Adrenal gland (tissue), 12 donors: ENCODE measurements around the gene LCN10. TPM values are rescaled to one million over a fixed set of nuclear protein-coding genes. Genes with fewer than 3 reads are reported as not detected.

ENCODE experiments used
- DNase-seq, 7 donors: peaks; one replicate each; pipeline ENCODE4 v3.0.0-alpha.2; 2019 to 2020
- H3K27ac ChIP-seq, 5 donors: fragments of 200-600 bp; sonication (generic) in 4 of 5; 1 replicate in 3 of 5; 2 replicates in 2 of 5; pipeline versions ENCODE4 v1.5.1 to v1.8.0; 2016 to 2020; ENCODE audit warnings: mild to moderate bottlenecking in 1 of 5
- H3K27me3 ChIP-seq: fragments of 200-600 bp; 2 replicates; pipeline ENCODE4 v1.8.0; 2021
- H3K36me3 ChIP-seq, 2 donors: fragments of 200-600 bp; replicated peaks in 1 of 2; 1 replicate in 1 of 2; 2 replicates in 1 of 2; pipeline versions ENCODE4 v1.5.1 to v1.8.0; 2018 to 2022
- H3K4me1 ChIP-seq, 2 donors: fragments of 200-600 bp; replicated peaks in 1 of 2; 1 replicate in 1 of 2; 2 replicates in 1 of 2; pipeline versions ENCODE4 v1.5.1 to v1.8.0; 2018 to 2021
- H3K4me3 ChIP-seq, 4 donors: fragments of 200-600 bp; sonication (generic) in 3 of 4; one replicate each; pipeline ENCODE4 v1.5.1; 2016 to 2018
- H3K9me3 ChIP-seq, 3 donors: fragments of 200-600 bp; sonication (generic) in 1 of 3; replicated peaks in 1 of 3; 1 replicate in 2 of 3; 2 replicates in 1 of 3; pipeline versions ENCODE4 v1.5.1 to v1.8.0; 2016 to 2021
- POLR2A ChIP-seq, 2 donors: fragments of 450-650 bp; IDR thresholded peaks; one replicate each; pipeline ENCODE4 v1.6.1; 2017; ENCODE audit warnings: antibody characterized with exemption in 2 of 2, mild to moderate bottlenecking in 2 of 2, moderate library complexity in 1 of 2
- WGBS, 4 donors: extraction: QIAGEN DNeasy Blood & Tissue Kit in 2 of 4; methylation state at CpG; one replicate each; pipeline versions ENCODE4 v1.1.5 to v1.1.7; 2013 to 2017; 5-methylcytosine and 5-hydroxymethylcytosine counted together
- intact Hi-C, 2 donors: fragments of 100-400 bp; cut with DNase I; formaldehyde crosslinking; loops; one replicate each; pipeline versions ENCODE4 v1.14.1 to v1.15.0; 2022 to 2023
- polyA plus RNA-seq, 3 donors: library from polyadenylated mRNA; stranded (reverse); fragments of 200-250 nt in 2 of 3; fragments of 350-450 nt in 1 of 3; fragmentation: Illumina TruSeq in 1 of 3; extraction: RNeasy Lipid Tissue Mini Kit (QIAGEN cat#74804) in 1 of 3; gene quantifications; one replicate each; pipeline ENCODE4 v1.2.3, GENCODE V29; 2013 to 2014
- total RNA-seq, 9 donors: library from RNA; depleted of rRNA in 4 of 9; stranded (reverse); fragments of >200 nt in 4 of 9; fragments of 120-200 nt in 1 of 9; fragmentation: NEBNext Ultra II Directional in 1 of 9; extraction: Animal tissue kit (Norgen Biotek cat#: 25700) in 1 of 9; gene quantifications; one replicate each; pipeline versions ENCODE4 v1.1.0 to v1.2.4, GENCODE V29; 2013 to 2023
- TF ChIP-seq, protein P1 (sequence below), 6 experiments: fragments of 450-650 bp in 4 of 6; fragments of 200-600 bp in 2 of 6; sonication (generic) in 1 of 6; IDR thresholded peaks; 1 replicate in 5 of 6; 2 replicates in 1 of 6; pipeline versions ENCODE4 v1.5.1 to v1.8.0; 2016 to 2021; ENCODE audit warnings: antibody characterized with exemption in 6 of 6, mild to moderate bottlenecking in 2 of 6, moderate library complexity in 1 of 6
- donor health status: healthy with polysubstance abuse.
- donor health status: Bipolar disorder and iron deficiency.
- donor health status: DM: yes; HTN: yes; CAD: no.
- donor health status: DM: no; HTN: no; CAD: no.
- donor health status: DM: no; HTN: no; CAD: no.
- donor health status: DM: yes; HTN: yes; CAD: no.

Gene LCN10
- total and polyA plus RNA-seq, 12 donors, result 0.11 to 9.5 (median 0.84) TPM; not detected in 6

DNA sequence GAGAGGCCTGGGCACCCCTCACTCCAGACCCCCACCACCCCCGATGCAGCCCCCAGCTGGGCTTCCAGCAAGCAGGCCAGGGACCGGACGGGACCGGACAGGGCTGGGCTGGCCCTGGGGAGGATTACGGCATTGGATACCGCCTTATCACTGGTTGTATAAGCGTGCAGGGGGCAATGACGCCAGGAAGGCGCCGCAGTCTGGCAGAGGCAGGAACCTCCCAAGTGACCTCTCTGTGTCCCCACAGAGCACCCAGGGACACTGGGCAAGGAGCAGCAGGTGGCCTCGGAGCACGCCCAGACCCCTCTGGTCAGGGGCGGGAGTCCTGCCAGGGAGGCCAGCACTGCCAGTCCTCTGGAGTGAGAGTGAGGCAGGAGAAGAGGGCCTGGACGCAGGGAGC, 22.3 kb upstream of the LCN10 start:
- Histone ChIP-seq H3K4me1 (no peaks in the 10 kb centered on the region), H3K36me3 (no peaks in the 10 kb centered on the region), H3K27me3 (peaks cover 6% of the 10 kb centered on the region), H3K4me3 (no peak overlapping the region), H3K9me3 (no peaks in the 10 kb centered on the region), H3K27ac (no peak overlapping the region)
- intact Hi-C loops, result no loop called here
- TF ChIP-seq, protein P1, sequence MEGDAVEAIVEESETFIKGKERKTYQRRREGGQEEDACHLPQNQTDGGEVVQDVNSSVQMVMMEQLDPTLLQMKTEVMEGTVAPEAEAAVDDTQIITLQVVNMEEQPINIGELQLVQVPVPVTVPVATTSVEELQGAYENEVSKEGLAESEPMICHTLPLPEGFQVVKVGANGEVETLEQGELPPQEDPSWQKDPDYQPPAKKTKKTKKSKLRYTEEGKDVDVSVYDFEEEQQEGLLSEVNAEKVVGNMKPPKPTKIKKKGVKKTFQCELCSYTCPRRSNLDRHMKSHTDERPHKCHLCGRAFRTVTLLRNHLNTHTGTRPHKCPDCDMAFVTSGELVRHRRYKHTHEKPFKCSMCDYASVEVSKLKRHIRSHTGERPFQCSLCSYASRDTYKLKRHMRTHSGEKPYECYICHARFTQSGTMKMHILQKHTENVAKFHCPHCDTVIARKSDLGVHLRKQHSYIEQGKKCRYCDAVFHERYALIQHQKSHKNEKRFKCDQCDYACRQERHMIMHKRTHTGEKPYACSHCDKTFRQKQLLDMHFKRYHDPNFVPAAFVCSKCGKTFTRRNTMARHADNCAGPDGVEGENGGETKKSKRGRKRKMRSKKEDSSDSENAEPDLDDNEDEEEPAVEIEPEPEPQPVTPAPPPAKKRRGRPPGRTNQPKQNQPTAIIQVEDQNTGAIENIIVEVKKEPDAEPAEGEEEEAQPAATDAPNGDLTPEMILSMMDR (IDR thresholded peaks at IDR 0.05), result no peak
- TF ChIP-seq POLR2A (IDR thresholded peaks at IDR 0.05), result no peak
- no peak for DNase-seq
- 76 to 89% (median 84%) methylated on average over 4 to 14 of the region's 14 CpGs for WGBS, 4 donors

DNA sequence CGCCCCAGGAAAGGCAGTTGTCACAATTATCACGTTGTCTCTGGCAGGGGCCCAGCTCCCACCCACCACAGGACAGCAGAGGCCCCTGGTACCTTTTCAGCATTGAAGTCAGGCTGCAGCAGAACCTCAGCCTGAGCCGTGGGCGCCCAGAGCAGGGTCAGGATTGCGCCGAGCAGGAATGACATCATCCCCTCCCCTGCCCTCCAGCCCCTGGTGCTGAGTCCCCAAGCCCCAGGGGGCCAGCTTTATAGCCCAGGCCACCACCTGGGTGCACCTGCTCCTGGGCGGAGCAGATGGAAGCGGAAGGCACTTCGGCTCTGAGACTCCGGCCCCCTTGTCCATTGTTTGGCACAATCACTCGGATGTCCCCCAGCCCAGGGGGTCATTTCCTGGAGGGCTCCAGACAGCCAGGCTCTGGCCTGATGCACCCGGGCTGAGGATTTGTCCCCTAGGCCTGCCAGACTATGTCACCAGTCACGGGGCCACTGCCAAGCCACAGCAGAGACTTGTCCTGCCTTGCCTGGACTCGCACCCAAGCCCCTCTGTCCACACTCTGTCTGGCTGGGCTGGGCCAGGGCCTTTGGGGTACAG, 21.7 kb upstream of the LCN10 start, which contains the start of gene LCN15:
Gene LCN15 (minus strand): TSS at position 218 of the 591 bp plus-strand sequence. CDS start 30 bp downstream, at position 188.
- TF ChIP-seq, protein P1 (IDR thresholded peaks at IDR 0.05), result no peak
- no peak for TF ChIP-seq POLR2A (IDR thresholded peaks at IDR 0.05)
- Histone ChIP-seq H3K27me3 (peaks cover 6% of the 10 kb centered on the region), H3K27ac (no peak within 1 kb of the TSS), H3K9me3 (no peaks in the 10 kb centered on the region), H3K4me3 (no peak within 1 kb of the TSS), H3K4me1 (no peaks in the 10 kb centered on the region), H3K36me3 (no peaks in the 10 kb centered on the region)
- intact Hi-C loops, result no loop called here
- WGBS, 4 donors, result 74 to 84% (median 77%) methylated on average over 4 to 14 of the region's 14 CpGs
- DNase-seq, result peak in 1 of 7 donors; percentile 14

DNA sequence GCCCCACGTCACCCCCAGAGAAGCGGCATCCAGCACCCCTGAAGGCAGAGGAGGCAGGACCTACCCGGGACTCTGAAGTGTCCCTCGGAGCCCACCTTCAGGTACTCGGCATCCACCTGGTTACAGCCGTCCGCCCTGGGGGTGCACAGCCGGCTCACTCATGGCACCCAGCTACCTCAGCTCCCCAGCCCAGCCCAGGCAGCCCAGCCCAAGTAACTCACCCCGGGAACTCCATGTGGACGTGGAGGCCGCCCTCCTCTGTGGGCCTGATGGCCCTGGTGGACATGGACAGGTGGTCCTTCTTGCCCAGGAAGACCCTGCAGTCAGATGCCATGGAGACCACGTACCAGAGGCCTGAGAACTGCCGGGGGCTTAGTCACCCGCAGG, 20.9 kb upstream of the LCN10 start:
- Histone ChIP-seq H3K9me3 (no peaks in the 10 kb centered on the region), H3K27ac (no peak overlapping the region), H3K36me3 (no peaks in the 10 kb centered on the region), H3K4me3 (no peak overlapping the region), H3K4me1 (no peaks in the 10 kb centered on the region), H3K27me3 (peaks cover 6% of the 10 kb centered on the region)
- no peak for DNase-seq
- intact Hi-C loops, result no loop called here
- no peak for TF ChIP-seq POLR2A (IDR thresholded peaks at IDR 0.05)
- TF ChIP-seq, protein P1 (IDR thresholded peaks at IDR 0.05), result no peak
- 60 to 85% (median 80%) methylated on average over 2 to 14 of the region's 14 CpGs for WGBS, 4 donors

DNA sequence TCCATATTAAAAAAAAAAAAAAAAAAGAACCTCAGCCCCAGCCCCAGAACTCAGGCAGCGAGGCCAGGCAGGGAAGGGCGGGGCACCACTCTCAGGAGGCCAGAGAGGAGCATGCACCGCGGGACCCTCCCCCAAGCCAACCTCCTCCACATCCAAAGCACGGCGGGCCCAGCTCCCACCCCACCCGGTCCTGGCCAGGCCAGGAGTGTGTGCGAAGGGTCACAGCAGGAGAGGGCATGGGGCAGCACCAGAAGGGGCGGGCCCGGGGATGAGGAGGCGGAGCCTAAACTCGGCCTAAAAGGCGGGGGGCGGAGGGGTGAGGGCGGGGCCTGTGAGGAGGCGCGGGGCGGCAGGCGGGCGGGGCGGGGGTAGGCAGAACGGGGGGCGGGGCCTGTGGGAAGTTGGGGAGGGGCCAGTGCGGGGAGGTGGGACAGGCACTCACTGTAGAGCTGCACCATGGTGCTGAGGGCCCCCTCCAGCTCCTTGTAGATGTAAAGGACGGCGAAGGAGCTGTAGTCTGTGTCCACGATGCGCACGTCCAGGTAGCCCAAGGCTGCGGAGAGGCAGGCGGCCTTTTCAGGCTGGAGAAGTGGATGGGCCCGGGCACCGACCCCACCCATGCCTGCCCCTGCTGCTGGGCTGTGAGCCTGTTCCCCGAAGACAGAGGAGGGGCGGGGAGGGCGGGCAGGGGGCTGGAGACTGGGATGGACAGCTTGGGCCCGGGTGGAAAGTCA, 20.3 kb upstream of the LCN10 start:
- no peak overlapping the region for H3K27ac ChIP-seq
- WGBS, 4 donors, result 18 to 39% (median 27%) methylated on average over 12 to 37 of the region's 37 CpGs
- H3K4me3 ChIP-seq, result no peak overlapping the region
- DNase-seq, result peak in 2 of 7 donors; percentile 20
- H3K27me3 ChIP-seq, result peaks cover 5% of the 10 kb centered on the region
- H3K36me3 ChIP-seq, result no peaks in the 10 kb centered on the region
- intact Hi-C loops, result no loop called here
- no peaks in the 10 kb centered on the region for H3K9me3 ChIP-seq
- TF ChIP-seq POLR2A (IDR thresholded peaks at IDR 0.05), result no peak
- TF ChIP-seq, protein P1 (IDR thresholded peaks at IDR 0.05), result no peak
- no peaks in the 10 kb centered on the region for H3K4me1 ChIP-seq
